NCI-H1105 treated with DMSO at 0.1 percent for 48 hours (cell line): ENCODE measurements around the gene KRTAP5-5.
"Not testable (repeated sequence)": the region's sequence is repeated elsewhere in the genome, so short reads cannot be mapped to it uniquely, and the experiment has no call there.

ENCODE experiments used
- DNase-seq: peaks from one replicate; lab custom pipeline; 2025; lab: John Stamatoyannopoulos, UW

Gene KRTAP5-5, protein sequence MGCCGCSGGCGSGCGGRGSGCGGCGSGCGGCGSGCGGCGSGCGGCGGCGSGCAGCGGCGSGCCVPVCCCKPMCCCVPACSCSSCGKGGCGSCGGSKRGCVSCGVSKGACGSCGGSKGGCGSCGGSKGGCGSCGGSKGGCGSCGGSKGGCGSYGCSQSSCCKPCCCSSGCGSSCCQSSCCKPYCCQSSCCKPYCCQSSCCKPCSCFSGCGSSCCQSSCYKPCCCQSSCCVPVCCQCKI

DNA sequence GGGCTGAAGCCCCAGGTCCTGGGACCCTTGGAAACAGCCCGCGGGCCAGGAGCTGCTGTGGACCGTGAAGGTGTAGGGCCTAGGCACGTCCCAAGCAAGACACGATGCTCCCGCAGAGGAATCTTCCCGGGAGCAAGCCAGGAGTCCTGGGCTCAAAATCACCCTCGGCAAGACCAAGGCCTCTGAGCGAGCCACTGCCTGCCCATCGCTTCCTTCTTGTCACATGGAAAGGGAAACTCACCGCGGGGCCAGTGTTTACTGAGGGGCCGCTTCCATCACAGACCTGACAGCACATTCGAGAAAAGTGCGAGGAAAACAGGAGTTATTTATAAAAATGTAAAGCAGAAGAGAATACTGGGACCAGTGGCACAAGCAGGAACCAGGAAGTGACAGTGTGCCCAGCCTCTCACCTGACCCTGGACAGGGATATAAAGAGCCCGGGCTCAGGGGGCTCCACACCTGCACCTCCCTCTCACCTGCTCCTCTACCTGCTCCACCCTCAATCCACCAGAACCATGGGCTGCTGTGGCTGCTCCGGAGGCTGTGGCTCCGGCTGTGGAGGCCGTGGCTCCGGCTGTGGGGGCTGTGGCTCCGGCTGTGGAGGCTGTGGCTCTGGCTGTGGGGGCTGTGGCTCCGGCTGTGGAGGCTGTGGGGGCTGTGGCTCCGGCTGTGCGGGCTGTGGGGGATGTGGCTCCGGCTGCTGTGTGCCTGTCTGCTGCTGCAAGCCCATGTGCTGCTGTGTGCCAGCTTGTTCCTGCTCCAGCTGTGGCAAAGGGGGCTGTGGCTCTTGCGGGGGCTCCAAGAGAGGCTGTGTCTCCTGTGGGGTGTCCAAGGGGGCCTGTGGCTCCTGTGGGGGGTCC, at the start of gene KRTAP5-5:
Gene KRTAP5-5, plus strand, starts transcription at position 450 of the 860 bp plus-strand sequence. Its CDS starts 66 bp downstream, at position 516.
- DNase-seq = no peak

DNA sequence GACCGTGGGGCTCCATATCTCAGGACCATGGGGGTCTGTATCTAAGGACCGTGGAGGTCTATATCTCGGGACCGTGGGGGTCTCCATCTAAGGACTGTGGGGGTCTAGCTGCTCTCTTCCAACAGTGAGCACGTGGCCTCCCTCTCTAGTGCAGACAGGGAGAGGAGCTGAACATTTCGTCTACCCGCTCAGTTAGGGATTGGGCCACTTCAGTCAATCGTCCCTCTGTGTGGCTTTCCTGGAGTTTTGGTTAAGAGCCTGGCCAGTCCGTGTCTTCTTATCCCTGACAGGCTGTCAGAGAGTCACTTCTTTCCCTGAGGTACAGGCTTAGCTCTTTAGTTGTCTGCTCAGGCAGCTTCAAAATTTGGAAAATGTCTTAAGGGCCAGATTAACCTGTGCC, 47.6 kb upstream of the KRTAP5-5 start:
- no peak for DNase-seq

DNA sequence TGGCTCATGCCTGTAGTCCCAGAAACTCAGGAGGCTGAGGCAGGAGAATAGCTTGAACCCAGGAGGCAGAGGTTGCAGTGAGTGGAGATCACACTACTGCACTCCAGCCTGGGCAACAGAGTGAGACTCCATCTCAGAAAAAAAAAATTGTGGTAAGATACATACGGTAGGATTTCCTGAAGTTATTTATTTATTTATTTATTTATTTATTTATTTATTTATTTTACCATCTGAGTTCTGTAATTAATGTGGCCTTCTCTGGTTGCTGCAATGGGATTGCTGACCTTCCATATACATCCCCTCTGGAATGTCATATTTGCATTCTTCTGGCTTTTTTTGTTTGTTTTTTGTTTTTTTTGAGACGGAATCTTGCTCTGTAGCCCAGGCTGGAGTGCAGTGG, 46.7 kb upstream of the KRTAP5-5 start:
- not testable (repeated sequence) for DNase-seq

DNA sequence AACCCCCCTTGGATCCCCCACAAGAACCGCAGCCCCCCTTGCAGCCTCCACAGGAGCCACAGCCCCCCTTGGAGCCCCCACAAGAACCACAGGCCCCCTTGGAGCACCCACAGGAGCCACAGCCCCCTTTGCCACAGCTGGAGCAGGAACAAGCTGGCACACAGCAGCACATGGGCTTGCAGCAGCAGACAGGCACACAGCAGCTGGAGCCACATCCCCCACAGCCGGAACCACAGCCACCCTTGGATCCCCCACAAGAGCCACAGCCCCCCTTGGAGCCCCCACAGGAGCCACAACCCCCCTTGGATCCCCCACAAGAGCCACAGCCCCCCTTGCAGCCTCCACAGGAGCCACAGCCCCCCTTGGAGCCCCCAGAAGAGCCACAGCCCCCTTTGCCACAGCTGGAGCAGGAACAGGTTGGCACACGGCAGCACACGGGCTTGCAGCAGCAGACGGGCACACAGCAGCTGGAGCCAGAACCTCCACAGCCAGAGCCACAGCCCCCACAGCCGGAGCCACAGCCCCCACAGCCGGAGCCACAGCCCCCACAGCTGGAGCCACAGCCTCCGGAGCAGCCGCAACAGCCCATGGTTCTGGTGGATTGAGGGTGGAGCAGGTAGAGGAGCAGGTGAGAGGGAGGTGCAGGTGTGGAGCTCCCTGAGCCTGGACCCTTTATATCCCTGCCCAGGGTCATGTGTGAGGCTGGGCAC, 44.8 kb upstream of the KRTAP5-5 start, which contains the start of gene KRTAP5-1:
Gene KRTAP5-1, minus strand, starts transcription at position 623 of the 710 bp plus-strand sequence. Its CDS starts 34 bp downstream, at position 589.
- DNase-seq = not testable (repeated sequence)

DNA sequence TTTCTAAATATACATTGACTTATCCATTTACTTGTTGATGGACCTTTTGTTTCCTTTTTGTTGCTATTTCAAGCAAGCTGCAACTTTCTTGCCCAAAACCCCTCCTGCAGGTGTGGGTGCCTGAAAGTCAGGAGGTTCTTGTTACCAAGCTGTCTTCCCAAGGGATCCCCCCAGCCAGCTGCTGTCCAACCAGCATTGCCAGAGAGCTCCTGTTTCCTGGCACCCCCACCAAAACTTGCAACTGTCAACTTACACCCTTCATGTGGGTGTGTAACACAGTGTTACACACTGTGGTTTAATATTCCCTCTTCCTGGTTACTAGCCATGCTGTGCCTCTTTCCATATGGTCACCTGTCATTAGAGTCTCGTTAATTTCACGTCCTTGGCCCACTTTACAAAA, 42.9 kb upstream of the KRTAP5-5 start:
- DNase-seq = no peak

DNA sequence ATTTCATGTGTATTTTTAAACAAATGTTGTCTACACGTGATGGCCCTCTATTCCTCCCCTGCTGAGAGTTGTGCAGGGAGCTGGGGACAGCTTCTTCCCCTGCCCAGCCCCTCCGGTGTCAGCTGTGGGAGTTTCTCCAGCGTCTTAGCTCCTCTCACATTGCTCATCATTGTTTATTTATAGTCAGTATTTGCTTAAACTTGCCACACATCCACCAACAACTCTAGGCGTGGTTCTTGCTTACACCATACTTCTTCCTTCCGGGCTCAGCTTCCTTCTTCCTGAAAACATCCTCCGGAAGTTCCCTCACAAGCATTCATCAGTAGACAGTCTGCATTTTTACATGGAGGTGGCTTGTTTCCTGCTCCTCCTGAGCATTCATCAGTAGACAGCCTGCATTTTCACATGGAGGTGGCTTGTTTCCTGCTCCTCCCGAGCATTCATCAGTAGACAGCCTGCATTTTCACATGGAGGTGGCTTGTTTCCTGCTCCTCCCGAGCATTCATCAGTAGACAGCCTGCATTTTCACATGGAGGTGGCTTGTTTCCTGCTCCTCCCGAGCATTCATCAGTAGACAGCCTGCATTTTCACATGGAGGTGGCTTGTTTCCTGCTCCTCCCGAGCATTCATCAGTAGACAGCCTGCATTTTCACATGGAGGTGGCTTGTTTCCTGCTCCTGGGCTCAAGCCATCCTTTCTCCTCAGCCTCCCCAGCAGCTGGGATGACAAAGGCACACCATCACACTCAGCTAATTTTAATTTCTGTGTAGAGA, 40.2 kb upstream of the KRTAP5-5 start:
- not testable (repeated sequence) for DNase-seq

DNA sequence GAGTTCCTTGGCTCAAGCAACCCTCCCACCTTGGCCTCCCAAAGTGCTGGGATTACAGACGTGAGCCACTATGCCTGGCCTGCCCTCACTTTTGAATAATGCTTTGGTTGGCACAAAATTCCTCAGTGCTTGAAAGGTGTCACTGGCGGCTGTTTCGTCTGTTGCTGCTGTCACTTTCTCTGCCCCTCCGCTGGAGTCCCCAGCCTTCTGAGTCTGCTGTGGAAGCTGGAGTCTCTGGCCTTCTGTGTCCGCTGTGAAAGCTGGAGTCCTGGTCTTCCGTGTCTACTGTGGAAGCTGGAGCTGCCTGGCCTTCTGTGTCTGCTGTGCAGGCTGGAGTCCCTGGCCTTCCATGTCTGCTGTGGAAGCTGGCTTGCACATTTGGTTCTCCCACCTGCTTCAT, 39.6 kb upstream of the KRTAP5-5 start:
- DNase-seq = no peak

DNA sequence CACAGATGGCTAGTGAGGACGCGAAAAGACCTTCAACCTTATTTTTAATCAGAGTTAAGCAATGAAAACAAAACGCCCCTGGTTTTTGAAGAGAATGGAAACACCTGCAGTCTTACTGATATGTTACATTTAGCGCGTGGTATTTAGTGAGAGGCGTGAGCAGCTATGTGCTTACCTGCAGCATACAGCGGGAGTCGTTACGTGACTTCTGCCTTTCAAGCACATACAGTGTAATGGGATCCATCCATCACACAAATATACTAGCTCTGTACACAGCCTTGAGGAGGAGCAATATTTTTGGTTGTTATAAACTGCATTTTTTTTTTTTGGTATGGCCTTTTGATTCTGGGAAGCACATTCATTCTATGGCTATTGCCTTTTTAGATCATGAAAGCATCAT, 36.9 kb upstream of the KRTAP5-5 start:
- peak; percentile 9 for DNase-seq

DNA sequence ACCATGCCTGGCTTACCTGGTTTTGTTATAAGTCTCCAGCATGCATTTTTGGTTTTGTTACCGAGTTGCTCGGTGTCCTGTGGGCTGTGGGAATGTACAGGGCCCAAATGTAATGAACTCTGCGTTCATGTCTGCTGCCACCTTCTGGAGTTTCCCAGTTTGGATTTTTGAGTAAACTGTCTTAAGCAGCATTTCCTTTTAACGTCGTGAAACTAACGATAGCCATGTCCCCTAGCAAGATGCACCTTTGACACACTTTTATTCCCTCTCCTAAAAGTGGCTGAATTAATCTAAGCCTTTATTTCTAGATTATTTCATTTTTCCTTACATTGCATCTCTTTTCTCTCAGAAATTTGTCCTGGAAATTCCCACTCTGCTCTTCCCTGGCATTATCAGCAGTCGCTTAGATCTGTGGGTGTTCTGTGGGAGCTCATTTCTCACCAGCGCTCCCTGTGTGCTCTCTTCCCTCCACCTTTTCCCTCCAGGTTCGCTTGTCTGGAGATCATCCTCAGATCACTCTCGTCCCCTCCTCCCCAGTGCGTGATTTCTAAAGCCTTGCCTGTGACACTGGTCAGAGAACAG, 33.5 kb upstream of the KRTAP5-5 start:
- not testable (repeated sequence) for DNase-seq

DNA sequence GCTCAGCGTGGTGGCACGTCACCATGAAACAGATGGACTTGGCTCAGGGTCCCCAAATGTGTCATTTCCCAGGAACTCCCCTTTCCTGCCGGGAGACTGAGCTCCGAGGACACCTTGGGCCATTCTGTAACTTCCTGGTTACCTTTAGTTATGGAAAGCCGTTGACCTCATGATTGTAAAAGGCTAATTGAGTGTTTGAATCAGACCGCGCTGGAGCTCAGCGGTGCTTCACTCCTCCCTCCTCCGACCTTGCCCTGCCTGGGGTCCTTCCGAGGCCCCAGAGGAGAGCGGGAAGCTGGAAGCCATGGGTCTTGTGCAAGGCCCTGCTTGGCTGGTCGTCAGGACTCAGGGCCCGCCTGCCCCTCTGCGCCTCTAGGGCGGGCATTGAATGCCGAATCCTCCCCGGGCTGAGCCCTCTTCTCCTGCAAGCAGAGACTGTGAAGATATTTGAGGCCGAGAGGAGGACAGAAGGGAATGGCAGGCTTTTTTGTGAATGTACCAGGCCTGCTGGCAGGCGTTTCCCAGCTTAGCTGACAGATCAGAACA, 32.9 kb upstream of the KRTAP5-5 start:
- not testable (repeated sequence) for DNase-seq

DNA sequence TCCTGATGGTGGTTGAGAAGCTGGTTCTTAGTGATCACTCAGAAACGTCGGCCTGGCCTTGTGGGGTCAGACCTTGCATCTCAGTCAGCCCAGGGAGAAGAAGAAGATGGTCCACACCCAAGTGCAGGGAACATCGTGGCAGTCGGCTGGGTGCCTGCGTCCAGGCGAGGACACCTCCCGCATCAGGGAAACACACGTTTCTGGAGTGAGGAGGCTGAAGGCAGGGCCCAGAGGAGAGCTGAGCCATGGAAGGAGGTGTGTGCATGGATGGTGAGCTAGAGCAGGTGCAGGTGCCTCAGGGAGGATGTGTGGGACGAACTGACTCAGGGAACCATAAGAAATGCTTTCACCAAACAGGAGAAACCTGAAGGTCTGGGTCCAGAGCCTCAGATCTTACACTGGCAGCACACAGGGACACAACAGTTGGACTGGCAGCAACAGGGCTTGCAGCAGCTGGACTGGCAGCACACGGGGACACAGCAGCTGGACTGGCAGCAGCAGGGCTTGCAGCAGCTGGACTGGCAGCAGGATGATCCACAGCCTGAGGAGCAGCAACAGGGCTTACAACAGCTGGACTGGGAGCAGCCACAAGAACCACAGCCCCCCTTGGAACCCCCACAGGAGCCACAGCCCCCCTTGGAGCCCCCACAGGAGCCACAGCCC, 32.1 kb upstream of the KRTAP5-5 start:
- DNase-seq = no peak

DNA sequence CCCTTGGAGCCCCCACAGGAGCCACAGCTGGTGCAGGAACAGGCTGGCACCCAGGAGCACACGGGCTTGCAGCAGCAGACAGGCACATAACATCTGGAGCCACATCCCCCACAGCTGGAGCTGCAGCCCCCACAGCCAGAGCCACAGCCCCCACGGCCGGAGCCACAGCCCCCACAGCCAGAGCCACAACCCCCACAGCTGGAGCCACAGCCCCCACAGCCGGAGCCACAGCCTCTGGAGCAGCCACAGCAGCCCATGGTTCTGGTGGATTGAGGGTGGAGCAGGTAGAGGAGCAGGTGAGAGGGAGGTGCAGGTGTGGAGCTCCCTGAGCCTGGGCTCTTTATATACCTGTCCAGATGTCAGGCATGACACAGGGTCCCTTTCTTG, 31.6 kb upstream of the KRTAP5-5 start, which contains the start of gene KRTAP5-2:
Gene KRTAP5-2, minus strand, starts transcription at position 301 of the 387 bp plus-strand sequence. Its CDS starts 44 bp downstream, at position 257.
- no peak for DNase-seq

DNA sequence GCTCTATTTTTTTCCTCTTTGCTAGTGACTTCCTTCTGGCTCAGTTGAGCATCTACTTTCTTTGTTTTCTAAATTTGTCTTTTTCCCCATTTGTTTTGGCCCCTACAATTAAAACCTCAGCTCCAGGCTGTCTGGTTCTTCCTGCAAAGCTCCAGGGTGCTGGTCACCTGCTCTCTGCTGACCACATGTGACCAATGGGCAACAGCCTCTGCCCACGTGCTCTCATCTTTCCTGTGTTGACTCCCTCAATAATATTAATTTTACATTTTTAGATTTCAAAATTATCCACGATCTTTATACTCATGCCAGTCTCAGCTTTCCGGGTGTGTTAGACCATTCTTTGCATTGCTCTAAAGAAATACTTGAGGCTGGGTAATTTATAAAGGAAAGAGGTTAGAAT, 31.2 kb upstream of the KRTAP5-5 start:
- not testable (repeated sequence) for DNase-seq

DNA sequence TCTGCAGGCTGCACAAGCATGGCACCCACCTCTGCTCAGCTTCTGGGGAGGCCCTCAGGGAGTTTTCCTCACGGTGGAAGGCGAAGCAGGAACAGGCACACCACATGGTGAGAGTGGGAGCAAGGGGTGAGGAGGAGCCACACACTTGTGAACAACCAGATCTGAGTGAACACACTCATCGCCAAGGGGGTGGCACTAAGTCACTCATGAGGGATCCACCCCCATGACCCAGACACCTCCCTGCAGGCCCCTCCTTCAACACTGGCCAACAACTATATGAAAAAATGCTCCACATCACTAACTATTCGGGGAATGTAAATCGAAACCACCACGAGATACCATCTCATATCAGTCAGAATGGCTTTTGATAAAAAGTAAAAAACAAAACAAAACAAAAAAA, 30.8 kb upstream of the KRTAP5-5 start:
- DNase-seq = no peak

DNA sequence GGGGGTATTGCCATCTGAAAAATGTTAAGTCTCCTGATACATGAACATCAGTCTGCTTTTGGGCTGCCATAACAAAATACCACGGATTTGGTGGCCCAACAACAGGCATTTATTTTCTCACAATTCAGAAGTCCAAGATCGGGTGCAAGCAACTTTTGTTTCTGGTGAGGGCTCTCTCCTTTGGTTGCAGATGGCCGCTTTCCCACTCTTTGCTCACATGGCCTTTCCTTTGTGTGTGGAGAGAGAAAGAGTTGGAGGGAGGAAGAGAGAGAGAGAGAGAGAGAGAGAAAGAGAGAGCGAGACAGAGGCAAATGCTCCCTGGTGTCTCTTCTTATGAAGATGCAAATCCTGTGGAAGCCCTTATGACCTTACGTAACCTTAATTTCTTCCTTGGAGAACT, 28.9 kb upstream of the KRTAP5-5 start:
- DNase-seq = no peak

DNA sequence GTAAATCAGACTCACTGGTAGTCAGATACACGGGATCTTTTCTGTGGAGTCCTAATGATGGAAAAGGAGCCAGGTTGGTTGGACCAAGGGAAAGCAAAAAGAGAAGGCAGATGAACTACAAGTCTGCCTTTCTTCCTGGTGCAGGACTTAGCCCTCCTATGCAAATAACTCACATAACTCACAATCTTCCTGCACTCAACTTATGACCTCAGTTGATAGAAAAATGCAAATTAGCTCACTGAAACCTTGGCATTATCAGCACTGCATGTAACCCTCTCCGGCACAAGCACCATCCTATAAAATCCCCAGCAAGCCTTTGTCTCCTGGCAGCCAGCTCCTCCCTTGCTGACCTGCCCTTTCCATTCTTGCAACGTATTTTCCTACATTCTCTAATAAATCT, 27.9 kb upstream of the KRTAP5-5 start:
- DNase-seq = not testable (repeated sequence)

DNA sequence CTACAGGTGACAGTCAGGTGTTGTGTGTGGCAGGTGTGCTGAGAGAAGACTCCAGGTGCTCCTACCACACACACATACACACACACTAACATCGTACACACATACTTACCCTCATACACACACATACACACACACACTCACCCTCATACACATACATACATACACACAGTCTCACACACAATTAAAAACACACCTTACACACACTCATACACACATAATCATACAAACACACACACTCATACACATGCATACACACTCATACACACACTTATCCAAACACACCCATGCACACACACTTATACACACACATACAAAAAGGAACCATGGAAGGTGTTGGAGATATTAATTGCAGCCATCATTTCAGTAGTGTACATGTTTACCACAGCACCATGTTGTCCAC, 25.9 kb upstream of the KRTAP5-5 start:
- DNase-seq = no peak

DNA sequence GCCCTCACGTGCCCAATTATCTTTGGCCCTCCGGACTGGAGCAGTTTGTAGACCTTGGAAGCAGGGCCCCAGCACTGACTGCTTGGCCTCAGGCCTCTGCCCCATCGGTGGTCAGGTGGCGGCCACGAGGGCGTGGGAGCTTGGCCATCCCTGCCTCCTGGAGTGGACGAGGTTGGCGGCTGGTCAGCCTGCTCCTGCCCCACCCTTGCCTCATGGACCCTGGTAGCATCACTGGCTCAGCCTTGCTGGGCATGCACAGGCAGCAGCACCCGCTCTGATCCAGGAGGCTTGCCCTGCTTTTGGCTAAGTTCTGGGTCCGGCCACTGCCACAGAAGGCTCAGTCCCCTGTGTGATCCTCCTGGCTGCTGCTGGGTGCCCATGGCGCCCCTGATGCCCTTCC, 25.4 kb upstream of the KRTAP5-5 start:
- DNase-seq = no peak

DNA sequence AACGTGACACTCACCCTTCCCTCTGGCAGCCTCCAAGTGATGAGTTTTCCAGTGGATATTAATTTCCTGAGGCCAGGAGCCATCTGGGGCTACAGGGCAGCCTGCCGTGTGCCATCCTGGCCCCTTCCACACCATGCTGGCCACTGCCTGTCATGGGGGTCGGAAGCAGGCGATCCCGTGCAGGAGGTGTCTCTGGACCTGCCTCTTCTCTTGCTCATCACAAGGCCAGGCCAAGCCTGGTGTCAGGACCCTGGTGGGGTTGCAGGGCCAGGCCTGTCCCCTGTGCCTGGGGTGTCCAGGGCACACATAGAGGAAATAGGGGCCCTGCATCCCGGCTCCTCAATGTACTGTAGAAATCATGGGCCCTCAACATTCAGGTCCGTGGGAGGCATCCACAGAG, 24.9 kb upstream of the KRTAP5-5 start:
- no peak for DNase-seq

DNA sequence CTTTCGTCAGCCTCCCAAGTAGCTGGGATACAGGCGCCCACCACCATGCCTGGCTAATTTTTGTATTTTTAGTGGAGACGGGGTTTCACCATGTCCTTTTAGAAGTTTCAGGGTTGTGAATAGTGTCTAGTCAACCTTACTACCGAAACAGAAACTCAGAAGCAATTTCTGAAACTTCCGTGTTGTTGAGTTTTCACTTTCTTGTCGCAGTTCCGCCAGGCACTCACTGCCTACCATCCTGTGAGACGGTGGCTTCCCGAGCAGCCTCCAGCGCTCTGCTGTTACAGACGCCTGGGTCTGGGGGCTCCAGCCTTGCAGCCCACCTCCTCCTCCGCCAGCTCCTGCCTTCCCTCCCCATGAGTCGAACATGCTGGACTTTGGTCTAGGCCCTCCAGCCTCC, 23.7 kb upstream of the KRTAP5-5 start:
- not testable (repeated sequence) for DNase-seq
